WTC11 (cell line): ENCODE data around the gene CTCFL.

ENCODE experiments used
- ATF2 ChIP-seq: sonication (generic); formaldehyde crosslinking; IDR thresholded peaks from 2 replicates; pipeline ENCODE4 v1.8.1; 2022; ENCODE audit warnings: low read depth, missing genetic modification reagents, borderline replicate concordance
- ATF6 ChIP-seq: sonication (generic); formaldehyde crosslinking; IDR thresholded peaks from 2 replicates; pipeline ENCODE4 v1.8.1; 2023; ENCODE audit warnings: mild to moderate bottlenecking, missing genetic modification reagents
- CBFB ChIP-seq: sonication (generic); formaldehyde crosslinking; IDR thresholded peaks from 2 replicates; pipeline ENCODE4 v1.8.1; 2022; ENCODE audit warnings: mild to moderate bottlenecking, low read depth, missing genetic modification reagents
- CREB1 ChIP-seq: sonication (generic); formaldehyde crosslinking; IDR thresholded peaks from 2 replicates; pipeline ENCODE4 v1.8.0; 2023; ENCODE audit warnings: mild to moderate bottlenecking, missing genetic modification reagents
- CTCF ChIP-seq: fragments of 200-600 bp; IDR thresholded peaks from 2 replicates; pipeline ENCODE4 v1.8.0; 2022; ENCODE audit warnings: antibody characterized with exemption
- E2F4 ChIP-seq: sonication (generic); formaldehyde crosslinking; IDR thresholded peaks from 2 replicates; pipeline ENCODE4 v1.8.1; 2022; ENCODE audit warnings: low read depth, mild to moderate bottlenecking, moderate library complexity, missing genetic modification reagents, borderline replicate concordance
- ETV6 ChIP-seq: sonication (generic); formaldehyde crosslinking; IDR thresholded peaks from 2 replicates; pipeline ENCODE4 v1.8.1; 2022; ENCODE audit warnings: mild to moderate bottlenecking, missing genetic modification reagents
- SP1 ChIP-seq: sonication (generic); formaldehyde crosslinking; conservative IDR thresholded peaks from 2 replicates; pipeline ENCODE4 v1.8.1; 2022; ENCODE audit warnings: missing genetic modification reagents
- TP53 ChIP-seq: sonication (generic); formaldehyde crosslinking; IDR thresholded peaks from 2 replicates; pipeline ENCODE4 v1.8.1; 2023; ENCODE audit warnings: mild to moderate bottlenecking, missing genetic modification reagents
- ZNF121 ChIP-seq: sonication (generic); formaldehyde crosslinking; IDR thresholded peaks from 2 replicates; pipeline ENCODE4 v1.8.0; 2023; ENCODE audit warnings: missing genetic modification reagents
- ZNF263 ChIP-seq: sonication (generic); formaldehyde crosslinking; IDR thresholded peaks from 2 replicates; pipeline ENCODE4 v1.8.1; 2022; ENCODE audit warnings: low read depth, mild to moderate bottlenecking, moderate library complexity, missing genetic modification reagents

- TF ChIP-seq CTCF = no peak
- no peak for TF ChIP-seq ATF2 (CRISPR knock-in tag)
- no peak for TF ChIP-seq ATF6
- no peak for TF ChIP-seq ZNF121 (CRISPR knock-in tag)
- TF ChIP-seq E2F4 = no peak
- no peak for TF ChIP-seq ZNF263
- no peak for TF ChIP-seq CREB1 (CRISPR knock-in tag)
- no peak for TF ChIP-seq SP1 (CRISPR knock-in tag)
- no peak for TF ChIP-seq CBFB (CRISPR knock-in tag)
- TF ChIP-seq ETV6 (CRISPR knock-in tag) = no peak
- TF ChIP-seq TP53 (CRISPR knock-in tag) = no peak
These were observed 43.6 kb downstream of the CTCFL start for GRCh38 chr20:57481281-57481711.
